Fibroblast of mammary gland (primary cell): ENCODE results near the gene ILF2.
"Not testable (repeated sequence)": the region's sequence is repeated elsewhere in the genome, so short reads cannot be mapped to it uniquely, and the experiment has no call there.

Source experiments
- DNase-seq: peaks from one replicate; pipeline ENCODE4 v3.0.0-alpha.2; 2010; ENCODE audit warnings: low read depth
- H3K4me3 ChIP-seq: 2 replicates; pipeline ENCODE4 v1.5.1; 2011; ENCODE audit warnings: low read depth, mild to moderate bottlenecking, low read length, moderate library complexity; ENCODE audit not compliant: control insufficient read depth
- CTCF ChIP-seq: conservative IDR thresholded peaks from 2 replicates; pipeline ENCODE4 v1.5.1; 2011; ENCODE audit warnings: low read depth, low read length, inconsistent platforms; ENCODE audit not compliant: control insufficient read depth, insufficient read depth

ILF2 gene

DNA sequence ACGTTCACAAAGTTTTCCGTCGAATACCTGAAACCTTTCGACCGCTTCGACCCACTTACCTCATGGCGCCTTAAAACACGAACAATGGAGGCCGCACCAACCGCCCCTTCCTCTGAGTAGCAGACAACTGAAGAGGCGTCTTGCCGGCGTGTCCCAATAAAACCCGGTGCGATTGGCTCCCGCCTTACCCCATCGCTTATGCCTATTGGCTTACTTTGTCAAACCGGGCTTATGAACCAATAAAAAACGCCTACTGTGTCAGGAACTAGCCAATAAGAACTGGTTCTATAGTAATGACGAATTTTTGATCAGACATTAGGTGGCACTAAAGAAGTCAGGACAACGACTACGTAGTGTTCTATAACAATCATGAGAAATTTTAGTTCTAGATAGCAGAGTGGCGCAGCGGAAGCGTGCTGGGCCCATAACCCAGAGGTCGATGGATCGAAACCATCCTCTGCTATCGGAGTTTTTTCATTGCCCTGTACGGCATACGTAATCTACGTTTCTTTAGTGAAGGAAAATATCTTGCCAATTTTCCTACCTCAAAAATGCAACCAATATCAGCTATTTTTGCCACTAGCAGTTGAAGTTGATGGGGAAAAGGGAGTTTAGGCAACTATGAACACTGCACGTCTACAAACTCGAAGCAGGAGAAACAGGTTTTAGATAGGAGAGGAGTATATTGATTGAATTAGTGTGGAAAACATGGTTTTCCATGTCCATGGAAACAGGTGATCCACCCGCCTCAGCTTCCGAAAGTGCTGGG, at the start of gene ILF2:
ILF2 (minus strand) TSS at position 135 of the 769 bp plus-strand sequence; CDS start at position 64, 71 bp downstream.
- peak; percentile 24 for TF ChIP-seq CTCF
- H3K4me3 ChIP-seq = peak within 1 kb of the TSS; percentile 97
- DNase-seq = peak; percentile 100

- no peak for DNase-seq
- no peak overlapping the region for H3K4me3 ChIP-seq
- TF ChIP-seq CTCF = no peak
Measured at GRCh38 chr1:153717330-153717729, 46.5 kb upstream of the ILF2 start.

- DNase-seq, H3K4me3 ChIP-seq: not testable (repeated sequence)
Measured at GRCh38 chr1:153716211-153716610, 45.4 kb upstream of the ILF2 start.

- H3K4me3 ChIP-seq = no peak overlapping the region
Measured at GRCh38 chr1:153711026-153711425, 40.2 kb upstream of the ILF2 start.

GRCh38 chr1:153705484-153705883, 34.7 kb upstream of the ILF2 start:
- no peak overlapping the region for H3K4me3 ChIP-seq
- no peak for TF ChIP-seq CTCF
- no peak for DNase-seq

More at GRCh38 chr1:153711026-153711425, 40.2 kb upstream of the ILF2 start:
- no peak for TF ChIP-seq CTCF
- no peak for DNase-seq

DNA sequence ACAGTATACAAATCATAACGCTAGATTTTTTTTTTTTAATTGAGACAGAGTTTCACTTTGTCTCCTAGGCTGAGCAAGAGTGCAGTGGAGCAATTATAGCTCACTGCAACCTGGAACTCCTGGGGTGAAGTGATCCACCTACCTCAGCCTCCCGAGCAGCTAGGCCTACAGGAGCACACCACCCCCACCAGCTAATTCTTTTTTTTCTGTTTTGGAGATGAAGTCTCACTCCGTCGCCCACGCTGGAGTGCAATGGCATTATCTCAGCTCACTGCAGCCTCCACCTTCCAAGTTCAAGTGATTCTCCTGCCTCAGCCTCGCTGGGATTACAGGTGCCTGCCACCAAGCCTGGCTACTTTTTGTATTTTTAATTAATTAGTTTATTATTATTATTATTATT, 29.0 kb upstream of the ILF2 start:
- H3K4me3 ChIP-seq = no peak overlapping the region
- no peak for TF ChIP-seq CTCF
- no peak for DNase-seq

GRCh38 chr1:153698923-153699714, 28.3 kb upstream of the ILF2 start:
- TF ChIP-seq CTCF = no peak
- no peak overlapping the region for H3K4me3 ChIP-seq
- DNase-seq = peak; percentile 86
